ENCODE data around the gene DBX2.
"Not testable (repeated sequence)": the region's sequence is repeated elsewhere in the genome, so short reads cannot be mapped to it uniquely, and the experiment has no call there.

Gene DBX2
- total RNA-seq, result 0 to 1.1 (median 0) reads per million in 17 experiments

- no peak for DNase-seq
Measured at GRCh38 chr12:45050751-45051571, at the start of gene DBX2. Gene DBX2 (minus strand): TSS chr12:45051099. CDS start chr12:45050927, 172 bp downstream.

GRCh38 chr12:45098766-45099165 is 47.9 kb upstream of the DBX2 start:
- DNase-seq, result no peak

DNA sequence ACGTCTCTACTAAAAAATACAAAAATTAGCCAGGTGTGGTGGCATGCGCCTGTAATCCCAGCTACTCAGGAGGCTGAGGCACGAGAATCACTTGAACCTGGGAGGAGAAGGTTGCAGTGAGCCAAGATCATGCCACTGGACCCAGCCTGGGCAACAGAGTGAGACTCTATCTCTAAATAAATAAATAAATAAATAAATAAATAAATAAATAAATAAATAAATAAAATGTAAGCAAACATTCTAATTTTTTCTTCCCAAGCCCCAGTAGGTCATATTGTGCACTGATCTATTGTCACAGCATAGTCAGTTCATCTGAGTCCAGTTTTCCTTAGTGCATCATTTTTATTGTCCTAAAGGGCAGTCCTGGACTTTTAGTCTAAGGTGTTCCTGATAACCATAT is 44.5 kb upstream of the DBX2 start:
- DNase-seq, result not testable (repeated sequence)

DNA sequence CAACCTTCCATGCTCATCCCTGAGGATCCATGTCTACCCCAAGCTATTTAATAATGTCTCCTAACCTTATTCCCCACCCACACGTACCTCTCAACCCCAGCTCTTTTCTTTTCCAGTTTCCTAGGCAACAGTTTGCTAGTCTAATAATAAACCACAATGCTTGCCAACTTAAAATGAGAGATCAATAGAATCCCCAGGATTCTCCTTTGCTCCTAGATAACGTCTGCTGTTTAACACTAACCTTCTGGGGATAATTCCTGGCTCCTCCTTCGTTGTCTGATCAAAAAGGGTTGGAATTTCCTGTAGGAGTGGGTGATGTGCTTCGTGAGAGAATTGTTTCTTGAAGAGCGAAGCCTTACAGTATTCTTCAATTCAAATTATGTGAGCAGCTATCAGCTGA is 42.2 kb upstream of the DBX2 start:
- no peak for DNase-seq

DNA sequence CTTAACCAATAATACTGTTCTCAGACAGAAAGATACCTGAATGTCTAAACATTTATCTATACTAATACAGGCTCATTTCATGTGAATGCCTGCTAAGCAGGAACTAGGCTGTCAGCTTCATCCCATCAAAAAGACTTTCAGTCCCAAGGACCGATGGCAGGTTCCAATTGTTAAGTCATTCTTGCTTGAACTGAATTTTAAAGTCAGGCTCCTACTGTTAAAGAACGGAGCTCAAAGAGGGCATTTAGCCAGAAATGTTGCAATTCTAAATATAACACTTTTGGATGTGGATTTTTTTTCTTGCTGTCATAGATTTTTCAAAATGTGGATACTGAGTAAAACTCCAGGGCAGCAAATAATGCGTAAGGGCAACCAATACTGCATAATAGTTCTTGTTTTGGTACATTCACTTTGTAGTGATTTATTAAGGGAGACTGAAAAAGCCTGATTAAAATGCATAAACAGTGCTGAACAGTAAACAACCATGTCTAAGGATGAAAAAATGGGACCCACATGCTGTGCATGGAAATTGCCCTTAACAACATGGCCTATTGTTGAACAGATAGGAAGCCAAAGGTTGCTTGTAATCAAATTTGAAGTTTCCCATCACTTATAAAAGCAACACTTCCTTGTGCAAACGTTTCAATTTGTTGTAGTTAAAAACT is 38.6 kb upstream of the DBX2 start:
- DNase-seq, result no peak

- no peak for DNase-seq
Measured at GRCh38 chr12:45088608-45089007, 37.7 kb upstream of the DBX2 start.

GRCh38 chr12:45084248-45084647 is 33.3 kb upstream of the DBX2 start:
- DNase-seq, result not testable (repeated sequence)

GRCh38 chr12:45077251-45077650 is 26.4 kb upstream of the DBX2 start:
- DNase-seq, result no peak

DNA sequence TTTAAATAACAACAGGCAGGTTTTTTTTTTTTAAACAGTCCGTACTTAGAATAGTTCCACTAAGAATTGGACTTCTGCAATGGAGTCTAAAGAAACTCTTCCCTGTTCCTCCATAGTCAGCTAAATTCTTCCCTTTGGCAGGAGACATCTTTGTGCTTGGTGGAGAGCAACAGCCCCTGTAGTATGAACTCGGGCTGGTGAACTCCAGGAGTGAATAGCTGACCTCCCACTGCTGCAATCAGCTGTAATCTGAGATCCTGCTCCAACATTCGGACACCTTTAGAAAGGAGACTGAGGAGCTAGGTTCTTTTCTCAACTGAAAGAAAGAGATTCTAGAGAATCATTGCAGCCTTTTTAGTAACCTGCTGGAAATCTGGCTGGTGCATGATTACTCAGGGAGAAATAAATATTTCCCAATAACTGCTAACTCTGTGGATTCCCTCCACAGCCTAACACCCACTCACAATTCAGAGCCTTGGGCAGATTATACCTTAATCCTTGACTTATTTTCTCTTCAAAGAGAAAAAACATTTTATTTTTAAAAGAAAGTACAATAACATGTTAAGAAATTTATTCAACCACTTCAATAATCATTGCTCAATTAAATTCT is 25.6 kb upstream of the DBX2 start:
- no peak for DNase-seq

DNA sequence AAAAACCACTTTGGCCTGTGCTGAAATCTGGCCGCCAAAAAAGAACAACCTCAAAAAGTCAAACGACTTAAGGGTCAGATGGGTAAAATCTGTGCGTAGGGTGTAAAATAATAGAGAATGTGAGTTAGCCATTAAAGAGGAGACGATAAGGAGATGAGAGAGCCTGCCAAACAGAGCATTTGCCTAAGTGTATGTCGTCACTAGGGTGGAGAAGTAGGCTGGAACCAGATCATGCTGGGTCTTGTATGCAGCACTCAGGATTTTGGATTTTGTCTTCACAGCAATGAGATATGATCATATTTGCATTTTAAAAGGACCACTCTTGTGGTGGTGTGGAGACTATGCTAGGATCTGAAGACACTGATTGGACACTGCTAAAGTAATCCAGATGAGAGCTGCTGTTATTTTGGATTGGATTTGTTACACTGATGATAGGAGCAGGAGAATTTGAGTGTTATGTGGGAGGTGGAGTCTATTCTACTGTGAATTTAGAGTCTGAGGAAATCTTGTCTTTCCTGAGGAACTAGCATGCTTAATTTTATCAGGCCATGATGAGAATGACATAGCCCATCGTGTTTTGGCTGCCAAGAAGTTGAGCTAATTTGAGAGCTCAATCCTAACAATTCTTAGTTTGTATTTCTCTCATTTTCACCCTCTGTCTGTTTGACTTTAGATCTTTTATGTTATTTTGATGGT is 24.8 kb upstream of the DBX2 start:
- DNase-seq, result no peak

GRCh38 chr12:45065125-45065626 is 14.3 kb upstream of the DBX2 start:
- no peak for DNase-seq

DNA sequence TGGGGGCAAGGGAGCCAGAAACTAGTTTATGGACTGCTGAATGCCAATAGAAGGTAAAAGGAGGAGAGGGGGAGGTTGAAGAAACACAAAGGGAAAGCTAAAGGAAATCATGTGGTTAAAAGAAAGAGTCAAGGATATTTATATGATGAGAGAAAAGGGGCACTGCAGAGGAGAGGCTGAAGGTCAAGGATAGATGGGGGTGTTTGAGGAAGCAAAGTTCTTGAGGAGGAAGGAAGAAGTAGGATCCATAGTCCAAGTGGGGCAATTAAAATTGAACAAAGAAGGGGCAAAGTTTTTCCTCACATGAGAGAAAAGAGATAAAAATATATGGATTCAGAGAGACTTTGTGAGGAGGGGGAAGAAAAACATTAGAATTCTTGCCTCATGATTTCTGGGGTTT is 10.1 kb upstream of the DBX2 start:
- no peak for DNase-seq

- DNase-seq, result no peak
Measured at GRCh38 chr12:45051572-45052125, 750 bp upstream of the DBX2 start.

DNA sequence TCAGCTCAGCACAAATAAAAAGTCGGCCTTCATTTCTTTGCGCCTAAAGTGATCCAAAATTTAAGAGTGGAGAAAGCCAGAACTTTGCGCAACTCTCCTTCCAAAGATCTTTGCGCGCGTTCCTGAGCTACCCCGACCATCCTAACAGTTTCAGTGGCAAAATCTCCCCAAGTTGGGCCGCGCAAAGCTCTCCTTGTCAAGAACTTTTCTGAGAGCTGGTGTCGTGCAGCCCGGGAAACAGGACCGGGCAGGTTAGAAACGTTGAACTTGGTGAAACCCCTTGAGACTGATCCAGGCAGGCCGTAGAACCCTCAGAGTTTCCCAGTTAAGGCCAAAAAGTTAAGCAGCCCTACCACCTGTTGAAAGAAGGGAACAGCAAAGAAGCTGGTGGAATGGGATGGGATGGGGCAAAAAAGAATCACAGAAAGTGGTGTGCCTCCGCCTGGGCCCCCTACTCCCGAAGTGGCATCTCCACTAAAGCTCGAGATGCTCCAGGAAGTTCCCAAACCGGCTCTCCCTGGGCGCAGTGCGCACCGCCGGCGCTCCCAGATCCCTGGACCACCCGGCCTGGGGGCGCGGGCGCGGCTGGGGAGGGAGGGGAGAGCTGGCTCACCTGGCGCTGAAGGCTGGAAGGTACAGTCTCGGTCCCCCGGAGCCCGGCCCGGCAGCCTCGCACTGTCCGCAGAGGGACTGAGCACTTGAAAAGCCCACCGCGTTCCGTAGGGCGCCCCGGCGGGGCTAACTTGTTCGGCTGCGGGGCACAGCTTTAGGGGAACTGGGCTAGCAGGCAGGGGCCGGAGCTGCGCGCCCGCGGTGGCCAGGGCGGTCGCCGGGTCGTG is 768 bp downstream of the DBX2 start:
- no peak for DNase-seq

- DNase-seq, result no peak
Measured at GRCh38 chr12:45042599-45042998, 8.3 kb downstream of the DBX2 start.

GRCh38 chr12:45040977-45041376 is 9.9 kb downstream of the DBX2 start:
- no peak for DNase-seq

DNA sequence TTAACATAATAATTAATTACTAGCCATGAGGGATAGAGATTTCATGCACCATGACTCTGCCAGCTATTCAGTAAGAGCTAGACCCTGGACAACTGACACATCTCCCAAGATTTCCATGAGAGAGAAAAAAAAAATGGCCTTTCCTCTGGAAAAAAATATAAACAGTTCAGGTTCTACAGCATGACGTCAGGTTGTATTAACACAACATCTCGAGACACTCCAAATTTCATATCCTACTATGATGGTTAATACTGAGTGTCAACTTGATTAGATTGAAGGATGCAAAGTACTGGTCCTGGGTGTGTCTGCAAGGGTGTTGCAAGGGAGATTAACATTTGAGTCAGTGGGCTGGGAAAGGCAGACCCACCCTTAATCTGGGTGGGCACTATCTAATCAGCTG is 11.1 kb downstream of the DBX2 start:
- DNase-seq, result no peak

GRCh38 chr12:45034861-45035265 is 16.0 kb downstream of the DBX2 start:
- no peak for DNase-seq

DNA sequence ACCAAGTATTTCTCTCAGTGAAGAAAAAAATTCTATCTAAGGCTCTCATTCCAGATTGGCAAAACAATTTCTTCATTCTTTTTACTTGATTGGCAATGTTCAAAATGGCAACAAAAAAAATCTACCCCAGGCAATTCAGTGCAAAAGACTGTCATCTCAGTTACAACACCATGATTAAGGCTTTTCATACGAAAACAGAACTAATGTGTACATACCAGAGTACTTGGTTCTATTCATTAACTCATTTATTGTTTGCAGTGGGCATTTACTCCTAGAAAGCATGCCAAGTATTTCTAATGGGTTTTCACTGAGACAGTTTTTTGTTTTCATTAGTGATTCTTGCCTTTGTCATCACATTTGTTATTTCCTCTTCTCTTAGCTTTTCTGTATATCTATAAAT is 33.0 kb downstream of the DBX2 start:
- no peak for DNase-seq

- no peak for DNase-seq
Measured at GRCh38 chr12:45014396-45014795, 36.5 kb downstream of the DBX2 start.

DNA sequence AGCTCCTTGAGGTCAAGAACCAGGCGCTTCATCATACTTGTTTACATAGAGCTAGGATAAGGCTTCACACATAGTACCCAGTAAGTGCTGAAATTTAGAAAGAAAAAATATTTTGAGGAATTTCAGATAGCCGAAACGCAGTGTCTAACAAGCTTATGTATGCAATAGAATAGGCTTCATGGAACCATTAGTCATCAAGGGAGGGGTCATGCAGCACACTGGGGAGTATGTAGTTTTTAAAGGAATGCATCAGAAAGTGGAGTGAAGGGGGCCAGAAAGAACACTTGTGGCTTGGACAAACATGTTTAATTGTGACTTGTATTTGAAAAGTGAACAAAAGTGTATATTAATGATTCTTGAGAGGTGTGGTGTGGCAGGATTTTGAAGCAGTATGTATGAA is 38.1 kb downstream of the DBX2 start:
- no peak for DNase-seq

DNA sequence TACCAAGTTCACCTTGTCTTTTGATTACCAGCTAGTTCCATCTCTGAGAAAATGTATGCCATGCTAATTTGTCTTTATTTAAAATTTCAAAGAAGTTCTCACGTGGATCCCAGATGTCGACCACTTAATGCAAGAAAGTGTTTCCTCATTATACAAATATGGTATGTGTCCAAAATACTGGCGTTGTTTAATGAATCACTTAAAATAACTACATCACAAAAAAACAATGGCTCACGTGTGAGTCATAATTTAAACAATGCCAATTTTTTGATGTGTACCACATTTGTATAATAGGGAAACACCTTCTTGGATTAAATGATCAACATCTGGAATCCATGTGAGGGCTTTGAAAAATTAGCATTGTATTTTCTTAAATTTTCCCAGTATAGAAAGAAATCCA is 40.8 kb downstream of the DBX2 start:
- no peak for DNase-seq
